Breast epithelium (tissue), 3 donors: ENCODE results near the gene TRPM2.

Experiments
- CTCF ChIP-seq, 3 donors: fragments of 450-650 bp; IDR thresholded peaks; one replicate each; pipeline ENCODE4 v1.5.1; 2016 to 2017; ENCODE audit warnings: antibody characterized with exemption in 3 of 3, mild to moderate bottlenecking in 3 of 3, moderate library complexity in 3 of 3
- POLR2A ChIP-seq: fragments of 450-650 bp; IDR thresholded peaks from one replicate; pipeline ENCODE4 v1.6.1; 2016; ENCODE audit warnings: antibody characterized with exemption, mild to moderate bottlenecking, moderate library complexity
- POLR2AphosphoS5 ChIP-seq, 3 donors: sonication (generic); formaldehyde crosslinking; IDR thresholded peaks; one replicate each; pipeline ENCODE4 v1.6.1; 2017; ENCODE audit warnings: antibody characterized with exemption in 3 of 3

GRCh38 chr21:44363278-44363677, 9.9 kb downstream of the TRPM2 start:
- TF ChIP-seq CTCF (IDR thresholded peaks at IDR 0.05) (no peak), POLR2A (no peak), POLR2AphosphoS5 (IDR thresholded peaks at IDR 0.05) (no peak)
